Gastroesophageal sphincter (tissue), 4 donors: ENCODE data around the gene SNAP29. TPM values are rescaled to one million over a fixed set of nuclear protein-coding genes. Genes with fewer than 3 reads are reported as not detected.

Experiments used
- ATAC-seq: fragments of 150-250 bp; one replicate; pipeline ENCODE4 v1.9.1; 2016; ENCODE audit warnings: mild to moderate bottlenecking, moderate library complexity
- H3K27ac ChIP-seq, 4 donors: fragments of 200-600 bp; sonication (generic) in 3 of 4; 1 replicate in 3 of 4; 2 replicates in 1 of 4; pipeline ENCODE4 v1.5.1; 2016 to 2019
- H3K27me3 ChIP-seq: fragments of 200-600 bp; sonication (generic); one replicate; pipeline ENCODE4 v1.5.1; 2019
- H3K36me3 ChIP-seq, 2 donors: fragments of 200-600 bp; sonication (generic); one replicate each; pipeline ENCODE4 v1.5.1; 2019; ENCODE audit warnings: control low read depth in 1 of 2
- H3K4me1 ChIP-seq, 3 donors: fragments of 200-600 bp; sonication (generic); 1 replicate in 2 of 3; 2 replicates in 1 of 3; pipeline ENCODE4 v1.5.1; 2016 to 2019; ENCODE audit warnings: control low read depth in 2 of 3
- H3K4me3 ChIP-seq, 2 donors: fragments of 200-600 bp; sonication (generic); one replicate each; pipeline ENCODE4 v1.5.1; 2019; ENCODE audit warnings: mild to moderate bottlenecking in 1 of 2, moderate library complexity in 1 of 2
- H3K9me3 ChIP-seq, 3 donors: fragments of 200-600 bp; sonication (generic); one replicate each; pipeline ENCODE4 v1.5.1; 2017 to 2019; ENCODE audit warnings: control low read depth in 2 of 3
- CTCF ChIP-seq, 4 experiments: fragments of 200-600 bp in 2 of 4; fragments of 450-650 bp in 2 of 4; sonication (generic) in 1 of 4; IDR thresholded peaks; one replicate each; pipeline ENCODE4 v1.5.1; 2017 to 2019; ENCODE audit warnings: antibody characterized with exemption in 4 of 4, mild to moderate bottlenecking in 2 of 4, moderate library complexity in 2 of 4
- EP300 ChIP-seq: sonication (generic); formaldehyde crosslinking; IDR thresholded peaks from one replicate; pipeline ENCODE4 v1.6.1; 2017; ENCODE audit warnings: antibody characterized with exemption, mild to moderate bottlenecking
- POLR2A ChIP-seq, 2 donors: fragments of 450-650 bp; IDR thresholded peaks; one replicate each; pipeline ENCODE4 v1.6.1; 2017; ENCODE audit warnings: antibody characterized with exemption in 2 of 2, mild to moderate bottlenecking in 2 of 2, moderate library complexity in 1 of 2
- POLR2AphosphoS5 ChIP-seq: sonication (generic); formaldehyde crosslinking; IDR thresholded peaks from one replicate; pipeline ENCODE4 v1.6.1; 2017; ENCODE audit warnings: antibody characterized with exemption
- WGBS, 2 donors: methylation state at CpG; one replicate each; pipeline ENCODE4 v1.1.5; 2018; ENCODE audit warnings: low coverage in 1 of 2; 5-methylcytosine and 5-hydroxymethylcytosine counted together
- total RNA-seq, 4 donors: library from RNA; depleted of rRNA; stranded (reverse); fragments of >200 nt; gene quantifications; one replicate each; pipeline ENCODE4 v1.1.0, GENCODE V29; 2016

The SNAP29 gene
- total RNA-seq, 4 donors from 2014 or later = 22.1 to 33.8 (median 27.1) TPM

DNA sequence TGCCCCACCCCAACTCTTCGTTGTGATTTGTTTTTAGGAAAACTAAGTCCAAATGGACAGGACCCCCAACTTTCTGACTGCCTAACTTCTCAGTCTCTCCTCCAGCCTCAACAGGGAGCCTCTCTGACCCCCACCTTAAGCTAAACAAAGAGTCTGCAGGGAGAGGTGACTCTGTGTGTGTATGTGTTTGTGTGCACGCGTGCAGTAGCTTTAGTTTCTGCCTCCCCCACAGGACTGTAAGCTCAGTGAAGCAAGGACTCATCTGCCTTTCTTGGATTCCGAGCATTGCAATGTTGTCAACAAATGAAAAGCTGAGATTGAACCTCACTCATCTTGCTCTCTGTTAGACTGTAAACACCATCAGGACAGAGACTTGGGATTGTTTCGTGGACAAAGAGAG lies 7.9 kb downstream of the SNAP29 start:
- H3K36me3 ChIP-seq = peaks cover 0 to 68% of the 10 kb centered on the region in 2 donors
- H3K27ac ChIP-seq = peak overlapping the region in 3 of 4 donors; percentile 77 to 79 (median 78)
- no peak for ATAC-seq
- H3K9me3 ChIP-seq = no peaks in the 10 kb centered on the region
- TF ChIP-seq POLR2AphosphoS5 (no peak), EP300 (no peak), POLR2A (IDR thresholded peaks at IDR 0.05) (no peak), CTCF (IDR thresholded peaks at IDR 0.05) (no peak)
- no peak overlapping the region for H3K4me3 ChIP-seq
- no peaks in the 10 kb centered on the region for H3K27me3 ChIP-seq
- H3K4me1 ChIP-seq = peaks cover 0 to 70% (median 11%) of the 10 kb centered on the region in 3 donors
- WGBS, 2 donors = 75% methylated on average over 5 of the region's 5 CpGs; no CpG with 5 or more reads in 1 of the 2 donors

- Histone ChIP-seq H3K27me3 (no peaks in the 10 kb centered on the region), H3K4me1 (peaks cover 0 to 63% (median 11%) of the 10 kb centered on the region in 3 donors), H3K9me3 (no peaks in the 10 kb centered on the region), H3K36me3 (peaks cover 0 to 74% of the 10 kb centered on the region in 2 donors), H3K4me3 (no peak overlapping the region), H3K27ac (peak overlapping the region in 3 of 4 donors; percentile 77 to 79 (median 78))
- TF ChIP-seq POLR2AphosphoS5 (peak; percentile 34), POLR2A (IDR thresholded peaks at IDR 0.05) (peak; percentile 28 to 29), EP300 (no peak)
- peak; percentile 91 for ATAC-seq
- WGBS, 2 donors = 33 to 39% methylated on average over 1 to 4 of the region's 11 CpGs
Observed at GRCh38 chr22:20867179-20868024, 8.6 kb downstream of the SNAP29 start.

GRCh38 chr22:20868025-20868962 lies 9.5 kb downstream of the SNAP29 start:
- WGBS, 2 donors = 50 to 62% methylated on average over 6 of the region's 7 CpGs
- peaks cover 0 to 55% (median 11%) of the 10 kb centered on the region in 3 donors for H3K4me1 ChIP-seq
- H3K36me3 ChIP-seq = peaks cover 0 to 78% of the 10 kb centered on the region in 2 donors
- no peak for TF ChIP-seq POLR2AphosphoS5
- TF ChIP-seq CTCF (IDR thresholded peaks at IDR 0.05) = no peak
- no peak for TF ChIP-seq EP300
- TF ChIP-seq POLR2A (IDR thresholded peaks at IDR 0.05) = no peak
- ATAC-seq = no peak
- no peak overlapping the region for H3K4me3 ChIP-seq
- no peaks in the 10 kb centered on the region for H3K9me3 ChIP-seq
- peak overlapping the region in 3 of 4 donors; percentile 77 to 79 (median 78) for H3K27ac ChIP-seq
- H3K27me3 ChIP-seq = no peaks in the 10 kb centered on the region

- 88 to 96% methylated on average over 1 to 2 of the region's 2 CpGs for WGBS, 2 donors
- Histone ChIP-seq H3K4me1 (peaks cover 0 to 46% (median 11%) of the 10 kb centered on the region in 3 donors), H3K4me3 (no peak overlapping the region), H3K27me3 (no peaks in the 10 kb centered on the region), H3K36me3 (peaks cover 0 to 75% of the 10 kb centered on the region in 2 donors), H3K9me3 (no peaks in the 10 kb centered on the region), H3K27ac (peak overlapping the region in 1 of 4 donors; percentile 32)
- no peak for TF ChIP-seq CTCF (IDR thresholded peaks at IDR 0.05)
- TF ChIP-seq POLR2A (IDR thresholded peaks at IDR 0.05) = no peak
- no peak for ATAC-seq
Observed at GRCh38 chr22:20869234-20869633, 10.4 kb downstream of the SNAP29 start.

DNA sequence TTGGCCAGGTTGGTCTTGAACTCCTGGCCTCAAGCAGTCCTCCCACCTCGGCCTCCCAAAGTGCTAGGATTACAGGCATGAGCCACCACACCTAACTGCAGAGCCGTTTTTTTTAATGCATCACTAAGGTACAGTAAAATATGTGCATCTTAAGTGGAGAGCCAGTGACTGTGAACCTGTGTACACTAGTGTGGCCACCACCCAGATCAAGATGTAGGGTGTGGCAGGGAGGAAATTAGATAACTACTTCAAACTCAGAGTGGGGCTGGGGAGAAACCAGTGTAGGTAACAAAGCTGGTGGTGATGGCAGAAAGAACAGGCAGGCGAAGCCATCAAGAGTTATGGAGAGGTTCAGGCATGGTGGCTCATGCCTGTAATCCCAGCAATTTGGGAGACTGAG lies 14.4 kb downstream of the SNAP29 start:
- TF ChIP-seq POLR2AphosphoS5 = no peak
- no peak for TF ChIP-seq EP300
- no peak for TF ChIP-seq CTCF (IDR thresholded peaks at IDR 0.05)
- TF ChIP-seq POLR2A (IDR thresholded peaks at IDR 0.05) = no peak
- ATAC-seq = no peak
- Histone ChIP-seq H3K27ac (no peak overlapping the region), H3K27me3 (no peaks in the 10 kb centered on the region), H3K4me1 (peaks cover 0 to 10% (median 0%) of the 10 kb centered on the region in 3 donors), H3K9me3 (no peaks in the 10 kb centered on the region), H3K4me3 (no peak overlapping the region), H3K36me3 (peaks cover 0 to 92% of the 10 kb centered on the region in 2 donors)
- 90 to 100% methylated on average over 1 of the region's 3 CpGs for WGBS, 2 donors
